ENCODE results near the gene MAPRE2.

GRCh38 chr18:35024965-35025364, 16.2 kb upstream of the MAPRE2 start:
- no peak for TF ChIP-seq POLR2AphosphoS5 (IDR thresholded peaks at IDR 0.05; ENCODE audit: borderline replicate concordance, low read depth, low read length)
- TF ChIP-seq FOXP2 (optimal IDR thresholded peaks at IDR 0.05; ENCODE audit: control extremely low read depth, extremely low read length, insufficient read depth): no peak
- TF ChIP-seq EZH2 (IDR thresholded peaks at IDR 0.05): no peak
